D721Med (cell line): ENCODE data around the gene CHP1.
"Not testable (repeated sequence)": the region's sequence is repeated elsewhere in the genome, so short reads cannot be mapped to it uniquely, and the experiment has no call there.

Experiments used
- DNase-seq: peaks from one replicate; pipeline ENCODE4 v3.0.0; 2011; ENCODE audit warnings: low spot score; ENCODE audit not compliant: insufficient read length
- FAIRE-seq: peaks from 2 replicates; lab custom pipeline; 2011; peaks lifted over from hg19 to GRCh38; lab: Jason Lieb, UNC
- CTCF ChIP-seq: IDR thresholded peaks from 2 replicates; pipeline ENCODE4 v1.5.1; 2012; ENCODE audit warnings: mild to moderate bottlenecking, control low read depth; ENCODE audit not compliant: insufficient read depth; ENCODE audit errors: missing control alignments

The CHP1 gene

GRCh38 chr15:41256577-41257038 lies 25.5 kb downstream of the CHP1 start:
- DNase-seq (no peak), FAIRE-seq (no peak)
- no peak for TF ChIP-seq CTCF

GRCh38 chr15:41258750-41259471 lies 27.8 kb downstream of the CHP1 start:
- FAIRE-seq (no peak), DNase-seq (no peak)
- no peak for TF ChIP-seq CTCF

- no peak for TF ChIP-seq CTCF
- no peak for DNase-seq
- FAIRE-seq = no peak
Observed at GRCh38 chr15:41259546-41260189, 28.6 kb downstream of the CHP1 start.

GRCh38 chr15:41260924-41261323 lies 29.9 kb downstream of the CHP1 start:
- DNase-seq, FAIRE-seq: not testable (repeated sequence)

- FAIRE-seq = no peak
- no peak for TF ChIP-seq CTCF
- DNase-seq = no peak
Observed at GRCh38 chr15:41262571-41262970, 31.5 kb downstream of the CHP1 start.

GRCh38 chr15:41263891-41264351 lies 32.9 kb downstream of the CHP1 start:
- DNase-seq (no peak), FAIRE-seq (no peak)
- TF ChIP-seq CTCF = no peak

- no peak for FAIRE-seq
Observed at GRCh38 chr15:41269887-41270286, 38.8 kb downstream of the CHP1 start.

More at GRCh38 chr15:41269887-41270286, 38.8 kb downstream of the CHP1 start:
- DNase-seq = no peak
- TF ChIP-seq CTCF = no peak
